Uterus (tissue), 2 donors: ENCODE results near the gene SPINK2.

Source experiments
- POLR2A ChIP-seq, 2 donors: fragments of 450-650 bp; IDR thresholded peaks; one replicate each; pipeline ENCODE4 v1.6.1; 2016; ENCODE audit warnings: antibody characterized with exemption in 2 of 2, mild to moderate bottlenecking in 1 of 2, moderate library complexity in 1 of 2
- TF ChIP-seq, protein P1 (sequence below), 4 experiments: fragments of 200-600 bp in 2 of 4; fragments of 450-650 bp in 2 of 4; sonication (generic) in 2 of 4; IDR thresholded peaks; one replicate each; pipeline ENCODE4 v1.5.1; 2016 to 2019; ENCODE audit warnings: antibody characterized with exemption in 4 of 4, mild to moderate bottlenecking in 2 of 4, moderate library complexity in 1 of 4

- TF ChIP-seq, protein P1, sequence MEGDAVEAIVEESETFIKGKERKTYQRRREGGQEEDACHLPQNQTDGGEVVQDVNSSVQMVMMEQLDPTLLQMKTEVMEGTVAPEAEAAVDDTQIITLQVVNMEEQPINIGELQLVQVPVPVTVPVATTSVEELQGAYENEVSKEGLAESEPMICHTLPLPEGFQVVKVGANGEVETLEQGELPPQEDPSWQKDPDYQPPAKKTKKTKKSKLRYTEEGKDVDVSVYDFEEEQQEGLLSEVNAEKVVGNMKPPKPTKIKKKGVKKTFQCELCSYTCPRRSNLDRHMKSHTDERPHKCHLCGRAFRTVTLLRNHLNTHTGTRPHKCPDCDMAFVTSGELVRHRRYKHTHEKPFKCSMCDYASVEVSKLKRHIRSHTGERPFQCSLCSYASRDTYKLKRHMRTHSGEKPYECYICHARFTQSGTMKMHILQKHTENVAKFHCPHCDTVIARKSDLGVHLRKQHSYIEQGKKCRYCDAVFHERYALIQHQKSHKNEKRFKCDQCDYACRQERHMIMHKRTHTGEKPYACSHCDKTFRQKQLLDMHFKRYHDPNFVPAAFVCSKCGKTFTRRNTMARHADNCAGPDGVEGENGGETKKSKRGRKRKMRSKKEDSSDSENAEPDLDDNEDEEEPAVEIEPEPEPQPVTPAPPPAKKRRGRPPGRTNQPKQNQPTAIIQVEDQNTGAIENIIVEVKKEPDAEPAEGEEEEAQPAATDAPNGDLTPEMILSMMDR (IDR thresholded peaks at IDR 0.05), result no peak
- no peak for TF ChIP-seq POLR2A (IDR thresholded peaks at IDR 0.05)
These were observed 53.2 kb downstream of the SPINK2 start for GRCh38 chr4:56768316-56768715.
